HG03342 (cell line): ENCODE measurements around the gene NSFL1C.
"Not testable (repeated sequence)": the region's sequence is repeated elsewhere in the genome, so short reads cannot be mapped to it uniquely, and the experiment has no call there.

ENCODE experiments used
- ATAC-seq: cut with Tn5 transposase; IDR thresholded peaks from one replicate; pipeline ENCODE4 v1.9.1; 2021; ENCODE audit warnings: mild to moderate bottlenecking, moderate library complexity; ENCODE audit not compliant: unreplicated experiment

NSFL1C gene

GRCh38 chr20:1466211-1467081, at the start of gene NSFL1C:
TSS of gene NSFL1C (minus strand) at chr20:1466849. CDS start at chr20:1466824, 25 bp downstream.
- ATAC-seq = peak; percentile 78

DNA sequence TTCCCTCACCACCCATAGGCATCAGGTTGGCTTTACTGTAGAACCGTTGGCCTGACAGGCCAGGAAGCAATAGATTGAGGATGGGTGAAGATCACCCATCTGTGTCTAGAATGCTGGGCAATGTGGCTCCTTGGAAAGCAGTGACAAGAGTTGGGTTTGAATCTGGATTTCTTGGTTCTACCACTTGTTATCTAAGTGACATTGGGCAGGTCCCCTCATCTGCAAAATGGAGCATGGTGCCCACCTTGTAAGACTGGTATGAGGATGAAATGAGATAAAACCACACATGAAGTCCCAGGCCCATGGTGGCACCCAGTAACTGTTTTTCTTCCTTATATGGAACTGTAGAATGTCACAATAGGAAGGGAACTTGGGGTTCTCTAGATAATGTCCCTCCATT, 47.2 kb upstream of the NSFL1C start:
- ATAC-seq = no peak

GRCh38 chr20:1509237-1509636, 42.6 kb upstream of the NSFL1C start:
- no peak for ATAC-seq

DNA sequence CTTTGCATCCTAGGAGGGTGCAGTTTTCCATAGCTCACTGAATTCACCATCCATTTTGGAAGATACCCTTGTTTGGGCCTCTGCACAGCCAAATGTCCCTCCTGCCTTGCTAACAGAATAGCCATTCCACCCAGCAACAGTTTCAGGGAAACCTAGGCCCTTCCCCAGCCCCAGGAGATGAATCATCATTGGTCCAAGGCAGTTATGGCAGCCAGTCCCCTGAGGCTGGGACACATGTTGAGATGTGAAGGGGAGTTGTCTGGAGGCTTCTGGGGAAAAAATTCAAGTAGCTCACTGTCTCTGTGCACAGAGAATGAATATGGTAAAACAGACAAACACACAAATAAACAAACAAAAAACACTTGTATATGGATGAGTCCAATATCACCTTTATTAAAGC, 41.9 kb upstream of the NSFL1C start:
- ATAC-seq = no peak

DNA sequence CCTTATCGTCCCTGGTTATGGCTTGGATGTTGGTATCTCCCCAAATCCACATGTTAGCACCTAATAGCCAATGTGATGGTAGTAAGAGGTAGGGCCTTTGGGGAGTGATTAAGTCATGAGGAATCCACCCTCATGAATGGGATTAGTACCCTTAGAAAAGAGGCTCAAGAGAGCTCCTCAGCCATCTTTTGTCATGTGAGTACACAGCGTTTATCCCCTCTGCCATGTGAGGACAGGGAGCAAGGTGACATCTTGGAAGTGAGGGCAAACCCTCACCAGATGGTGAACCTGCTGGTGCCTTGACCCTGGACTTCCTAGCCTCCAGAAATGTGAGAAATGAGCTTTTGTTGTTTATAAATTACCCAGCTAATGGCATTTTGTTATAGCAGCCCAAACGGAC, 40.6 kb upstream of the NSFL1C start:
- no peak for ATAC-seq

DNA sequence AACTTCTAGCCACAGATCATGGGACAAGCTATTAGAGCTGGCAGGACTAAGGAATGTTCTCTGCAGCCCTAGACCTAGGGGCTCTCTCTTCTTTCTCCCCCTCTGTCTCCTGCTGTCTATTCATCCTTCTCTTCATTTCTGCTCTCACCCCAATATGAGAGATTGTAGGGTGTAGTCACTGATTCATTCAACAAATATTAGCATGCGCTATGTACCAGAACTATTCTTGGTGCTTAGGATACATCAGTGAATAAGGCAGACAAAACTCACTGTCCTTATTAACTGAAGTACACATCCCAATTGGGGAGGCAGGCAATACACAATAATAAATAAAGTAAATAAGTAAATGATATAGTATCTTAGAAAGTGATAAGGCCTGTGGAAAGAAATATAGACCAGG, 39.2 kb upstream of the NSFL1C start:
- no peak for ATAC-seq

DNA sequence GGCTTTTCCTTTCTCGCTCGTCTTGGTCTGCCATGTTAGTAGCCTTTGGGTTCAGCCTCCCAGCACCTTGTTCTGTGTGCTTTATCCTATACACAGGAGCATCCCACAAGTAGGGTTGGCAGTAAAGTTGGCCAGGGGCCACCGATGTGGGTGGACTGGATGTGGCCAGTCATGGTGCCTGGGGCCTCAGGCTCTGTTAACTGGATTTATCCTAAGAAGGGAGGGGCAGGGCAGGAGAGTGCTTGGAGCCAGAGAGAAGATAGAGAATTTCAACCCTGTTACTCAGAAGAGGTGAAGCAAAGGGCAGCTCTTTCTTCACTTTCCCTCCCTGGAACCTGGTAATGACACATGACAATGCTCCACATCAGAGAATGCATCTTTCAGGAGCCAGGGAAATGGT, 38.7 kb upstream of the NSFL1C start:
- no peak for ATAC-seq

GRCh38 chr20:1503564-1504227, 37.0 kb upstream of the NSFL1C start:
- peak; percentile 96 for ATAC-seq

GRCh38 chr20:1500496-1500895, 33.8 kb upstream of the NSFL1C start:
- no peak for ATAC-seq

DNA sequence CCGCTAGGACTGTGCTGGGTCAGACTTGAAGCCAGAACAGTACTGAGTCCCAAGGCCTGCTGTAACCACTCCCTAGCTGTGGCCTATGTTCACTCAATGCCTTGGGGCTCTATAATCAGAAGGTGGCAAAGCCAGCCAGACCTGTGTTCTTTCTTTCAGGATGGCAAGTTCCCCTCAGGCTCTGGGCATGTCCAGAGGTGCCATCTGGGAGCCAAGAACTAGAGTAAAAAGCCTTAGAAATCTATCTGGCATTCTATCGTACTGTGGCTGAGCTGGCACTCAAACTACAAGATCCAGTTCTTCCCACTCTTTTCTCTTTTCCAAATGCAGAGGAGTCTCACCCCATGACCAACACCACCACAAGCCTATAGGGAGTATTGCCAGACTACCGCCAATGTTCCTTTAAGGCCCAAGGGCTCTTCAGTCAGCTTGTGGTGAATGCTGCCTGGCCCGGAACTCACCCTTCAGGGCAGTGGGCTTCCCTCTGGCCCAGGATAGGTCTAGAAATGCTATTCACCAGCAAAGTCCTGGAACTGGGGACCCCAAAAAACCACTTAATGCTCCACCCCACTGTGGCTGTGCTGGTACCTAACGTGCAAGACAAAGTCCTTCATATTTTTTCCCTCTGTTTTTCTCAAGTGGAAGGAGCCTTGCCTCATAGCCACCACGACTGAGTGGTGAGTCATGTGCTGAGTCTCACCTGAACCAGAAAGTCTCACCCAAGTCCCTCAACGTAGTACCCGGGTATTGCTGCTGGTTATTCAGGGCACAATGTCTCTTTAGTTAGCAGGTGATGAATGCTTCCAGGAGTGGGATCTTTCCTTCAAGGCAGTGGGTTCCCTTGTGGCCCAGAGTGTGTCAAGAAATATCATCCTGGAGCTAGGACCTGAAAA, 33.1 kb upstream of the NSFL1C start:
- ATAC-seq = no peak

GRCh38 chr20:1497371-1497770, 30.7 kb upstream of the NSFL1C start:
- ATAC-seq = not testable (repeated sequence)

- ATAC-seq = no peak
These were observed 30.3 kb upstream of the NSFL1C start for GRCh38 chr20:1496930-1497329.

DNA sequence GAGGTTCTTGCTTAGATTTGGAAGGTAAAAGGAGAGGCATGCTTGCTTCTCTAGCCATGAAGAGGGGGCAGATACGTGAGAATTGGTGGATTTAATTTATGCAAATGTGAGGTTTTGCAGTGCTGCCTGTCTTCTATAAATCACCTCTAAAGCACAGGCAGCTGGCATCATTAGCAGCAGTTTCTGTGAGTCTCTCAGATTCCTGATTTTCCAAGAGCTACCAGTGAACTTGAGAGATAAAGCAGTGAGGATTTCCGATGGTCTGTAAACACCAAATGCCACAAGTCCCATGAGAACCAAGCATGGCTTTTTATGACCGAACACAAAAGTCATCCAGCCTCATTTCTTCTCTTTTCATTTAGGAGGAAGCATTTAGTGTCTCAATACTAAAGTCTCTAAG, 27.8 kb upstream of the NSFL1C start:
- ATAC-seq = no peak

GRCh38 chr20:1493536-1493935, 26.9 kb upstream of the NSFL1C start:
- no peak for ATAC-seq

- ATAC-seq = no peak
These were observed 25.4 kb upstream of the NSFL1C start for GRCh38 chr20:1491860-1492642.

- no peak for ATAC-seq
These were observed 24.7 kb upstream of the NSFL1C start, which contains the start of gene SIRPB2 for GRCh38 chr20:1491281-1491840. TSS of gene SIRPB2 (minus strand) at chr20:1491420. CDS start at chr20:1491359, 61 bp downstream.

DNA sequence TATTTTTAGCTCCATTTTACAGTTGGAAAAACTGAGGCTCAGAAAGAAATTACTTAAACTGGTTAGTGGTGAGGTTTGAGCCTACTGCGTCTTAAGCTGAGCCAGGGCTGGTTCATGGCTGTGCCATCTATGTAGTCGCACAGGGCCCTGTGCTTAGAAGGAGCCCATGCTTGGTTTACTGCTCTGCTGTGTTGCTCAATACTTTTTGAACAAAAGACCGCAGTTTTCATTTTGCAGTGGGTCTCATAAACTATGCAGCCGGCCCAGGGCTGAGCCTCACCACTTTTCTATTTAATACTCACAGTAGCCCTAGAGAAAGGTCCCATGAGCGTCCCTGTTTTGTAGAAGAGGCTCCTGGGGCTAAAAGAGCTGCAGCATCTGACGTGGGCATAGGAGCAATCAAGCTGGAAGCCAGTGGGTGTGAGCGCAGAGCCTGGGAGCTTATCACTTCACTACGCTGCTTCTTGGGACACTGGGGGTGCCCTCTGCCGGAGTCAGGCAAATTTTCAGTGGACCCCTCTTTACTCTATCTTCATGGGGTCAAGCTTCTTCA, 24.1 kb upstream of the NSFL1C start:
- ATAC-seq = no peak

- no peak for ATAC-seq
These were observed 23.3 kb upstream of the NSFL1C start for GRCh38 chr20:1489764-1490436.

DNA sequence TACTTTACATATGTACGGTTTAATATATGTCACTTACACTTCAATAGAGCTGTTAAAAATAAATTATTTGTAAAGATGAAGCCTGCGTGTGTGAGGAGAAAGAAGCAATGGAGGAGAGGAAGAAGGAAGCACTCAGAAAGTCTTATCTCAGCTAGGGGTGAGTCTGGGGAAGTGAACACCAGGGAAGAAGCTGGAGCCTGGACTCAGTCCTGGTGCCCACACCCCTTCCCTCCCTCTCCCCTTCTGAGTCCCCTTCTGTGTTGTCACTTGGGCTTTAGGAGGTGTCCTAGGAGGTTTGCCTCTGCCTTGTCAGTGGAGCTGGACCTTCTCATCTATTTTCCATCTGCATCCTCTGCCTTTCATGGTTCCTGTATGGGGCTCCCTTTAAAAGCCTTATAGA, 22.7 kb upstream of the NSFL1C start:
- no peak for ATAC-seq
